ENCODE measurements around the gene ISYNA1.

The ISYNA1 gene

GRCh38 chr19:18452386-18452785, 14.5 kb upstream of the ISYNA1 start:
- Histone ChIP-seq H3K27ac (ENCODE audit: low read depth, low read length, severe bottlenecking) (no peak overlapping the region), H3K36me3 (ENCODE audit: control insufficient read depth, insufficient read depth, low read length) (peaks cover 60% of the 10 kb centered on the region), H3K4me1 (ENCODE audit: control insufficient read depth, insufficient read depth, low read length, poor library complexity, severe bottlenecking) (peaks cover 20% of the 10 kb centered on the region), H3K9me3 (ENCODE audit: control insufficient read depth, low read length) (no peaks in the 10 kb centered on the region), H3K4me3 (ENCODE audit: extremely low read depth, insufficient read depth, low read length, poor library complexity, severe bottlenecking) (no peak overlapping the region)
- WGBS, 2 experiments (ENCODE audit: insufficient coverage in 2 of 2): 73 to 88% methylated on average over 3 of the region's 3 CpGs

GRCh38 chr19:18450931-18451836, 13.3 kb upstream of the ISYNA1 start:
- peaks cover 28% of the 10 kb centered on the region for H3K4me1 ChIP-seq (ENCODE audit: control insufficient read depth, insufficient read depth, low read length, poor library complexity, severe bottlenecking)
- H3K9me3 ChIP-seq (ENCODE audit: control insufficient read depth, low read length): no peaks in the 10 kb centered on the region
- 46 to 58% methylated on average over 18 to 25 of the region's 26 CpGs for WGBS, 2 experiments (ENCODE audit: insufficient coverage in 2 of 2)
- H3K27ac ChIP-seq (ENCODE audit: low read depth, low read length, severe bottlenecking): no peak overlapping the region
- peaks cover 60% of the 10 kb centered on the region for H3K36me3 ChIP-seq (ENCODE audit: control insufficient read depth, insufficient read depth, low read length)
- no peak overlapping the region for H3K4me3 ChIP-seq (ENCODE audit: extremely low read depth, insufficient read depth, low read length, poor library complexity, severe bottlenecking)

- Histone ChIP-seq H3K9me3 (ENCODE audit: control insufficient read depth, low read length) (no peaks in the 10 kb centered on the region), H3K4me1 (ENCODE audit: control insufficient read depth, insufficient read depth, low read length, poor library complexity, severe bottlenecking) (peaks cover 28% of the 10 kb centered on the region), H3K27ac (ENCODE audit: low read depth, low read length, severe bottlenecking) (no peak overlapping the region), H3K4me3 (ENCODE audit: extremely low read depth, insufficient read depth, low read length, poor library complexity, severe bottlenecking) (no peak overlapping the region), H3K36me3 (ENCODE audit: control insufficient read depth, insufficient read depth, low read length) (peaks cover 56% of the 10 kb centered on the region)
- WGBS, 2 experiments (ENCODE audit: insufficient coverage in 2 of 2): 86 to 89% methylated on average over 30 to 32 of the region's 33 CpGs
Observed at GRCh38 chr19:18450021-18450930, 12.3 kb upstream of the ISYNA1 start.

GRCh38 chr19:18449552-18449951, 11.6 kb upstream of the ISYNA1 start:
- Histone ChIP-seq H3K36me3 (ENCODE audit: control insufficient read depth, insufficient read depth, low read length) (peaks cover 62% of the 10 kb centered on the region), H3K4me1 (ENCODE audit: control insufficient read depth, insufficient read depth, low read length, poor library complexity, severe bottlenecking) (peaks cover 28% of the 10 kb centered on the region), H3K9me3 (ENCODE audit: control insufficient read depth, low read length) (no peaks in the 10 kb centered on the region), H3K4me3 (ENCODE audit: extremely low read depth, insufficient read depth, low read length, poor library complexity, severe bottlenecking) (no peak overlapping the region), H3K27ac (ENCODE audit: low read depth, low read length, severe bottlenecking) (no peak overlapping the region)
- 94 to 96% methylated on average over 14 of the region's 14 CpGs for WGBS, 2 experiments (ENCODE audit: insufficient coverage in 2 of 2)

- H3K27ac ChIP-seq (ENCODE audit: low read depth, low read length, severe bottlenecking): peak overlapping the region; percentile 49
- no peaks in the 10 kb centered on the region for H3K9me3 ChIP-seq (ENCODE audit: control insufficient read depth, low read length)
- H3K4me3 ChIP-seq (ENCODE audit: extremely low read depth, insufficient read depth, low read length, poor library complexity, severe bottlenecking): no peak overlapping the region
- peaks cover 69% of the 10 kb centered on the region for H3K36me3 ChIP-seq (ENCODE audit: control insufficient read depth, insufficient read depth, low read length)
- WGBS, 2 experiments (ENCODE audit: insufficient coverage in 2 of 2): 89 to 92% methylated on average over 11 to 12 of the region's 12 CpGs
- H3K4me1 ChIP-seq (ENCODE audit: control insufficient read depth, insufficient read depth, low read length, poor library complexity, severe bottlenecking): peaks cover 14% of the 10 kb centered on the region
Observed at GRCh38 chr19:18446811-18447359, 9.0 kb upstream of the ISYNA1 start.

GRCh38 chr19:18446145-18446810, 8.3 kb upstream of the ISYNA1 start:
- Histone ChIP-seq H3K4me3 (ENCODE audit: extremely low read depth, insufficient read depth, low read length, poor library complexity, severe bottlenecking) (no peak overlapping the region), H3K9me3 (ENCODE audit: control insufficient read depth, low read length) (no peaks in the 10 kb centered on the region), H3K36me3 (ENCODE audit: control insufficient read depth, insufficient read depth, low read length) (peaks cover 65% of the 10 kb centered on the region), H3K4me1 (ENCODE audit: control insufficient read depth, insufficient read depth, low read length, poor library complexity, severe bottlenecking) (peaks cover 14% of the 10 kb centered on the region), H3K27ac (ENCODE audit: low read depth, low read length, severe bottlenecking) (peak overlapping the region; percentile 49)
- 92 to 96% methylated on average over 21 to 25 of the region's 34 CpGs for WGBS, 2 experiments (ENCODE audit: insufficient coverage in 2 of 2)

- Histone ChIP-seq H3K9me3 (ENCODE audit: control insufficient read depth, low read length) (no peaks in the 10 kb centered on the region), H3K27ac (ENCODE audit: low read depth, low read length, severe bottlenecking) (no peak overlapping the region), H3K36me3 (ENCODE audit: control insufficient read depth, insufficient read depth, low read length) (peaks cover 62% of the 10 kb centered on the region), H3K4me3 (ENCODE audit: extremely low read depth, insufficient read depth, low read length, poor library complexity, severe bottlenecking) (no peak overlapping the region), H3K4me1 (ENCODE audit: control insufficient read depth, insufficient read depth, low read length, poor library complexity, severe bottlenecking) (peaks cover 14% of the 10 kb centered on the region)
- 90 to 91% methylated on average over 10 to 13 of the region's 15 CpGs for WGBS, 2 experiments (ENCODE audit: insufficient coverage in 2 of 2)
Observed at GRCh38 chr19:18445262-18445948, 7.5 kb upstream of the ISYNA1 start.

- no peak overlapping the region for H3K4me3 ChIP-seq (ENCODE audit: extremely low read depth, insufficient read depth, low read length, poor library complexity, severe bottlenecking)
- peaks cover 53% of the 10 kb centered on the region for H3K36me3 ChIP-seq (ENCODE audit: control insufficient read depth, insufficient read depth, low read length)
- no peak overlapping the region for H3K27ac ChIP-seq (ENCODE audit: low read depth, low read length, severe bottlenecking)
- no peaks in the 10 kb centered on the region for H3K9me3 ChIP-seq (ENCODE audit: control insufficient read depth, low read length)
- WGBS, 2 experiments (ENCODE audit: insufficient coverage in 2 of 2): 96 to 98% methylated on average over 13 to 16 of the region's 19 CpGs
- peaks cover 23% of the 10 kb centered on the region for H3K4me1 ChIP-seq (ENCODE audit: control insufficient read depth, insufficient read depth, low read length, poor library complexity, severe bottlenecking)
Observed at GRCh38 chr19:18444513-18444912, 6.6 kb upstream of the ISYNA1 start.

- Histone ChIP-seq H3K9me3 (ENCODE audit: control insufficient read depth, low read length) (no peaks in the 10 kb centered on the region), H3K27ac (ENCODE audit: low read depth, low read length, severe bottlenecking) (no peak overlapping the region), H3K4me1 (ENCODE audit: control insufficient read depth, insufficient read depth, low read length, poor library complexity, severe bottlenecking) (peaks cover 30% of the 10 kb centered on the region), H3K36me3 (ENCODE audit: control insufficient read depth, insufficient read depth, low read length) (peaks cover 46% of the 10 kb centered on the region), H3K4me3 (ENCODE audit: extremely low read depth, insufficient read depth, low read length, poor library complexity, severe bottlenecking) (no peak overlapping the region)
- WGBS, 2 experiments (ENCODE audit: insufficient coverage in 2 of 2): 94 to 96% methylated on average over 11 of the region's 11 CpGs
Observed at GRCh38 chr19:18443831-18444230, 5.9 kb upstream of the ISYNA1 start.

- H3K4me1 ChIP-seq (ENCODE audit: control insufficient read depth, insufficient read depth, low read length, poor library complexity, severe bottlenecking): peaks cover 34% of the 10 kb centered on the region
- H3K36me3 ChIP-seq (ENCODE audit: control insufficient read depth, insufficient read depth, low read length): peaks cover 42% of the 10 kb centered on the region
- no peaks in the 10 kb centered on the region for H3K9me3 ChIP-seq (ENCODE audit: control insufficient read depth, low read length)
- no peak overlapping the region for H3K4me3 ChIP-seq (ENCODE audit: extremely low read depth, insufficient read depth, low read length, poor library complexity, severe bottlenecking)
- 95 to 98% methylated on average over 4 to 5 of the region's 6 CpGs for WGBS, 2 experiments (ENCODE audit: insufficient coverage in 2 of 2)
- H3K27ac ChIP-seq (ENCODE audit: low read depth, low read length, severe bottlenecking): no peak overlapping the region
Observed at GRCh38 chr19:18443406-18443805, 5.5 kb upstream of the ISYNA1 start.
